ENCODE measurements around the gene ENOX2.
"Not testable (repeated sequence)": the region's sequence is repeated elsewhere in the genome, so short reads cannot be mapped to it uniquely, and the experiment has no call there.

Gene ENOX2

GRCh38 chrX:130746709-130747342 is 156.2 kb downstream of the ENOX2 start:
- DNase-seq: no peak

- DNase-seq: no peak
These were observed 156.9 kb downstream of the ENOX2 start for GRCh38 chrX:130746077-130746476.

- DNase-seq: no peak
These were observed 161.4 kb downstream of the ENOX2 start for GRCh38 chrX:130741584-130741983.

- no peak for DNase-seq
These were observed 161.9 kb downstream of the ENOX2 start for GRCh38 chrX:130741151-130741550.

GRCh38 chrX:130738638-130739195 is 164.3 kb downstream of the ENOX2 start:
- no peak for DNase-seq

GRCh38 chrX:130734713-130735112 is 168.3 kb downstream of the ENOX2 start:
- no peak for DNase-seq

- DNase-seq: no peak
These were observed 174.8 kb downstream of the ENOX2 start for GRCh38 chrX:130728208-130728607.

- no peak for DNase-seq
These were observed 176.3 kb downstream of the ENOX2 start for GRCh38 chrX:130726661-130727060.

GRCh38 chrX:130725519-130725918 is 177.5 kb downstream of the ENOX2 start:
- DNase-seq: no peak

GRCh38 chrX:130719413-130719812 is 183.6 kb downstream of the ENOX2 start:
- DNase-seq: no peak

GRCh38 chrX:130718137-130718536 is 184.9 kb downstream of the ENOX2 start:
- no peak for DNase-seq

GRCh38 chrX:130716781-130717413 is 186.1 kb downstream of the ENOX2 start:
- no peak for DNase-seq

- no peak for DNase-seq
These were observed 186.7 kb downstream of the ENOX2 start for GRCh38 chrX:130716346-130716745.

- DNase-seq: no peak
These were observed 187.7 kb downstream of the ENOX2 start for GRCh38 chrX:130715299-130715698.

- DNase-seq: no peak
These were observed 188.3 kb downstream of the ENOX2 start for GRCh38 chrX:130714665-130715064.

- no peak for DNase-seq
These were observed 188.9 kb downstream of the ENOX2 start for GRCh38 chrX:130714135-130714534.

- not testable (repeated sequence) for DNase-seq
These were observed 193.8 kb downstream of the ENOX2 start for GRCh38 chrX:130709178-130709577.

GRCh38 chrX:130705591-130705990 is 197.4 kb downstream of the ENOX2 start:
- no peak for DNase-seq

GRCh38 chrX:130704053-130705038 is 198.7 kb downstream of the ENOX2 start:
- DNase-seq: no peak

GRCh38 chrX:130702867-130703707 is 199.9 kb downstream of the ENOX2 start:
- DNase-seq: no peak

- no peak for DNase-seq
These were observed 202.4 kb downstream of the ENOX2 start for GRCh38 chrX:130700629-130701028.

- DNase-seq: no peak
These were observed 203.4 kb downstream of the ENOX2 start for GRCh38 chrX:130699618-130700017.
